NCI-H774 (cell line): Measurements from ENCODE around the gene TMCC1.
"Not testable (repeated sequence)": the region's sequence is repeated elsewhere in the genome, so short reads cannot be mapped to it uniquely, and the experiment has no call there.

Experiments
- DNase-seq: peaks from one replicate; lab custom pipeline; 2025; lab: John Stamatoyannopoulos, UW

TMCC1 gene

GRCh38 chr3:129622933-129623332 is 270.6 kb downstream of the TMCC1 start:
- DNase-seq = no peak

DNA sequence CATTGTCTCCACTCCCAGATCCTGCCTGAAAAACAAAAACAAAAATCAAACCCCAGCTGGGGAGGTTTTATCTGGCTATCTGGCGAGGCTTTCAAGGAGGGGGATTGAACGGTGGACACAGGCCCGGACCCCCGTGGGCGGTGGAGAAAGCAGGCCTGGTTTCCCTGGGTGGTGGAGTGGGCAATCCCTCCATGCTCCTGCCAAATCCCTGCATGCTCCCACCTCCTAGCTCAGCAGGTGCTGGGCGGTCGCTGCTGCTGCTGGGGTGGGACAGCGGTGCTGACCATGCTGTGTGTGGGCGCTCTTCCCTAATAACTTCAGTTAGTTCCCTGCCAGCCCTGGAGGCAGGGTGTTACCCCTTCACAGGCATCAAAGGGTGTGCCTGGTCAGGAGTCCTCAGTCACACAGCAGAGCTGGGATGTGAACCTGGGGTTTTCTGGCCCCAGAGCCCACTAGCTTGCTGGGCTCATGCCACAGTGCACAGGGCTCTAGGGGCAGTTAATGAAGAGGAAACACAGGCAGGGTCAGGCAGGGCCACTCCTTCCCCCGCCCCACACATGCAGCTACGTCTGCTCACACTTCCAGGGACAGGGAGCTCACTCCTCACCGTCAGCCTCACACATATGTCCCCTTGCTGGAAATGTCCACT is 271.2 kb downstream of the TMCC1 start:
- DNase-seq = no peak

GRCh38 chr3:129621626-129622225 is 271.8 kb downstream of the TMCC1 start:
- DNase-seq = no peak

DNA sequence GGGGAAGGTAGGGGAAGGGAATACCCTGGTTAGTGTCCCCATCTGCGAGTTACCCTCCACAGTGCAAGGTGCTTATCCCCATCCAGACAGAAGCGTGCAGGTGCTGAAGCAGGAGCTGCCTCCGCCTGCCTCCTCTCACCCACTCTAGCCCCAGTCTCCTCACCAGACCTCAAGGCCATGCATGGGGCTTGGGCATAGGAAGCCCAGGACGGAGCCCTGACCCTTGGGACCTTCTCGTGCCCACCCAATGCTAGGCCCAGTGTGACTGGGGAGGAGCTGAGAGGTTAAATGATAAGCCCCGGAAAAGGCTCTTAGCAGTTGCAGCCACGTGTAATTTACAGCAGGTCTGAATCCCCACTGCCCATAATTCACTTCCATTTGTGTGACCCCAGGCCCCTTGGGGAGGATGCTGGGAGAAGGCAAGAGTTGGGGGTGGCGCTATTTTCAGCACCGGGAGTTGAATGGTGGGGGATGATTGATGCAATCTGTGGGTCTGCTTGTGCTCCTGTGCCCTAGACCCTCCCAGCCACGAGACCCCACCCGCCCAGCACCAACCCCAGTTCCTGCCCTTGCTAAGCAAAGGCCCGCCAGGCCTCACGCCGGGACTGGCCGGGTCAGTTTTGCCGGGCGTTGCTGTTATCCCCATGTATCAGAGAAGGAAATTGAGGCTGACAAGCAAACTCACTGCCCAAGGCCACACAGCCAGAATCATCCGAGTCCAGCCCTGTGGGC is 272.5 kb downstream of the TMCC1 start:
- no peak for DNase-seq

DNA sequence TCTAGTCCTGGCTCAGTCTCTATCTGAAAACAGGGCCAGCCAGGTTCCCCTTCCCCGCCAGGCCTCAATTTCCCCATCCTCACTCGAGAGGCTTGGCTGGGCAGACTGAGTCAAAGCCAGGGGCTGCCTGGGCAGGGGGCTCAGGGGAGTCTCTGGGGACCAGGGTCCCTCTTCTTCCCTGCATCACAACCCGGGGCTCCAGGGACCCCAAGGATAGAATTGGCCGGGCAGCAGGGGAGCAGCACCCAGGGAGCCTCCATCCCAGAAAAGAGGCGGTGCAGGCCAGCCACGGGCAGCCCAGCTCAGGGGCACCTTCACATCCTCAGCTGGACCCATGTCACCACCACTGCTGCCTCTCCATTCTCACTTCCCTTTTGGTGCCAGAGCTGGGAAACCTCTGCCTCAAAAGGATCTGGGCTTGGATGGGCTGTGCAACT is 273.8 kb downstream of the TMCC1 start:
- no peak for DNase-seq

DNA sequence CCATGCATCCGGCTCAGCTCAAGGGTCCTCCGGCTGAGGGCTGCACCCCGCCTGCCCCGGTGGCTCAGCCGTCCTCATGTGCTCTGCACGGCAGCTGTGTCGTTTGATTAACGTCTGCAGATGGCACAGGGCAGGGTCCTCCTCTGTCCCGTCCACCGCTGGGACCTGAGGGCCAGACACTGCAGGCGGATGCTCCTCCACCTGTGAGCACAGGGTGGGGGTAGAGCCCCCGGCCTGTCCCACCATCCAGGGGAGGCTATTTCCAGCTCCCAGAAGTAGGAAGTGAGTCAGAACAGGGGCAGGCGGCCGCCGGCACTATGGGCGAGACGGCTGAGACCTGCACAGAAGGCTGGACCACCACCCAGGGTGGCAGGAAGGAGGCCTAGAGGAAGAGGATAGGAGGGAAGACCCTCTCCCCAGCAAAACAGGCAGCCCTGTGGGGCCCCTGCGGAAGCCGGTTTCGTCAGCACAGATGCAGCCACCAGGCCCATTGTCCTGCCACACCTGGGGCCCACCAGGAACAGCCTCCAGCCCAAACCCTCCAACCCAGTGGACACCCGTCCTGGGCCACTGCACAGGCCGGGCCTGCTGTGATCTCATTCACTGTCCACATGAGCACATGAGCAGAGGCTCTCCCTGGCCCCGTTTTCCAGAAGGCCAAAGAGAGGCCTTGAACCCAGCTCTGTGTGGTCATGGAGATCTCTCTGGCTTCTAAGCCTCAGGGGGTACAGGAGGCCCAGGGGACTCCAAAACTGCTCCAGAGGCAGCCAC is 274.4 kb downstream of the TMCC1 start:
- no peak for DNase-seq

GRCh38 chr3:129618186-129618820 is 275.2 kb downstream of the TMCC1 start:
- DNase-seq = no peak

GRCh38 chr3:129617381-129618185 is 275.9 kb downstream of the TMCC1 start:
- no peak for DNase-seq

- DNase-seq = no peak
These were observed 276.8 kb downstream of the TMCC1 start for GRCh38 chr3:129616713-129617112.

DNA sequence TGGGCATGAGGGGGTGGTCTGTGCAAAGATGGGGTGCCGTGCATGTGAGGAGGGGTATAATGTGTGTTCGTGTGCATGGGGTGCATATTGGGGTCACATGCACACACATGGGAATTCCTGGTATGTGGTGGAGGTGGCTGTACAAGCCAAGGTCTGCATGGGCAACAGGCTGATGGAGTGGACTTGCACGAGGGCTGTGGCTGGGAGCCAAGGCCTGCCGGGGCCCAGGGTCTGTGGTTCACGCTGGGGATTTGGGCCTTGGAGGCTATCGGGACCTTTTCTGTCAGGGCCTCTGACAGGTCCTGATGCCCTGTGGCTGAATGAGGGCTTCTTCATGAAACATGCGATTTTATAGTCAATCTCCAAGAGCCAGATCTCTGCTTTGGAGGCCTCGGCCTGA is 277.2 kb downstream of the TMCC1 start:
- no peak for DNase-seq

- DNase-seq = no peak
These were observed 277.7 kb downstream of the TMCC1 start for GRCh38 chr3:129615751-129616281.

DNA sequence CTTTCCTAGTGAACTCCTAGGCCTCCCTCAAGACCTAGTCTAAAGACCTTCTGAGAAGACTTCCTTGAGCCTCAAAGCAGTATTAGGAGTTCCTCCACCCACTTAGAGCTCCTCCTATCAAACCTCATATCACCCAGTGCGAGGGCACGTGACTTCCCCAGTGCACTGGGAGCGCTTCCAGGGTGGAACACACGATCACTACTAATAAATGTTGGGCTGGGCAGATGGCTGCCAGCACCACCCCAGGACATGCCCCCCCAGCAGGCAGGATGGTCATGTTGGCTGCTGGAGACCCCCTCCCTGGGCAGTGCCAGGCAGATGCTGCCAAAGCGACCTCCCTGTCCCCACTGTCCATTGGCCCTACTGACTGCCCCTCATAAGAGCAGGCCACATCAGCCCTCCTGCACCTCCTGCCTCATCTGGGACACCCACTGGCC is 278.6 kb downstream of the TMCC1 start:
- DNase-seq = no peak

GRCh38 chr3:129614435-129614834 is 279.1 kb downstream of the TMCC1 start:
- DNase-seq = no peak

DNA sequence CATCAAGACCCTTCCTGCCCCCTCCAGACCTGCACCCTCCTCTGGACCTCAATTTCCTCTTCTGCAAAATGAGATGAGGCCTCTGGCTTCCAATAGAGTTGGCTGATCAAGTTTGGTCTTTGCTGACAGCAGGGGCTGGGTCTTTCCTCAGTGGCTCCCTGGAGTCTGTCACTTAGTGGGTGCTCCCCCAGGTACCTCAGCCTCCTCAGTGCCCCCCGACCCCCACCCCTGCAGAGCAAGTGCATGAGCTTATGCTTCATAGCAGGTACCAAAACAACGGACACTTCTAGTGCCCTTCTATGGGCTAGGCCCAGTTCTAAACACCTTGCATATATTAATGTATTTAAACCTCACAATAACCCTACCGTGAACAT is 280.2 kb downstream of the TMCC1 start:
- DNase-seq = no peak

DNA sequence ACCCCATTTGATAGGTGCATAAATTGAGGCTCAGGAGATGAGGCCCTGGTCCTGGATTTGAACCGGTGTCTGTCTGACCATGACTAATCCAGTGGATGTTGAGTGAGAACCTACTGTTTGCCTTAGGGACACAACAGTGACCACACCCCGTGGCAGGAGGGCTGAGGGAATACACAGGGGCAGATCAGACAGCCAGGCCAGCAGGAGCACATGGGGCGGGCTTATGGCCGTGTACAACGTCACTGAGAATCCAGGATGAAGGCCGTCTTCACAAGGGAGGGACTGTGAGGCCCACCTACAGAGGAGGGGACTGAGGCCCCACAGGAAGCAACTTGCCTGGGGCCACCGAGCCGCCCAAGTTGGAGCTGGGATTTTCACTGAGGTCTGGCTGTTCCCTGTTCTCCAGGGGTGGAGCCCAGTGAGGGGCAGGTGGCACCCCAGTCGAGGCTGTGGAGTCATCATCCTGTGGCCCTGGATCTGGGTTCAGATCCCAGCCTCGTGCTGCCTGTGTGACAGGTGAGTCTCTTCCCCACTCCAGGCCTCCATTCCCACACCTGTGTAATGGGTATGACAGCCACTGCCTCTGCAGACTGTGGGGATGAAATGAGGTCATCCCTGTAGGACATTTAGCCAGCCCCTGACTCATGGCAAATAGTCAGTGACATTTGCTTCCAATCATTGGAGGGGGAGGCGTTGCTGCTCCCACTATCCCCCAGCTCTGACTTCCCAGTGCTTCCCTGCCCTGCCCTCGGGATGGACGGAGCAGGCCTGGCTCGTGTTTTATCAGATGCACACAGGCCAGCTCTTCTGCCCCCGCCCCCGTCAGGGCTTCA is 280.8 kb downstream of the TMCC1 start:
- DNase-seq = no peak

DNA sequence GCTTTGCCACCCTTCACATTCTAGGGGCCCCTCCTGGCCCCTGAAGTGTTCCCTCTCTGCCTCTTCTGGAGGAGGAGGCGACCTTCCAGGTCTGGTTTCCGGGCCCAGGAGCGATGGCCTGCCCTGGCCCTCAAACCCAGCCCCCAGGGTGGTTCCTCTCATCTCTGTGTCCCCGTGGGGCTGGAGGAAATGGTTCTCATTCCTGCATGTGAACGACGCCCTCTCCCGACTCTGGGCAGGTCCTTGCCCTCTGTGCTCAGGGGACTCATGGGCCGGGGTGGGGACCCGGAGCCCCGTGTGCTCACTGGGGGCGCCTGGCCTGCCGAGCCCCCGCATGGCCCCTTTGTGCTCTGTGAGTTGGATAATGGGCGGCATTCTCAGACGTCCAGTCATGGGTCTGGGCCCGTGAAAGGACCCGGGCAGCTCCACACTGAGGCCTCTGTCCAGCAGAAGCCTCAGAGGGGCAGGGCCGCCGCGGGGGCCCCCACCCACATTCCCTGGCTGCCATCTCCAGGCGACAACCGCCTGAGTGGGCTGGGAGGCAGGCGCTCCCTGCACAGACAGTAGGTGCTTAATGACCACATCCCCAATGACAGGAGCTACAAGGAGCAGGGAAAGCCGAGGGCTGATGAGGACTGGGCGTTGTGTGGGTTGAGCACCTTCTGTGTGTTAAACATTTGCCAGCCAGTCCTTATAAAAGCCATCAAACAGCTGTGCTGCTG is 281.5 kb downstream of the TMCC1 start:
- DNase-seq = no peak

GRCh38 chr3:129611446-129611800 is 282.1 kb downstream of the TMCC1 start:
- no peak for DNase-seq

DNA sequence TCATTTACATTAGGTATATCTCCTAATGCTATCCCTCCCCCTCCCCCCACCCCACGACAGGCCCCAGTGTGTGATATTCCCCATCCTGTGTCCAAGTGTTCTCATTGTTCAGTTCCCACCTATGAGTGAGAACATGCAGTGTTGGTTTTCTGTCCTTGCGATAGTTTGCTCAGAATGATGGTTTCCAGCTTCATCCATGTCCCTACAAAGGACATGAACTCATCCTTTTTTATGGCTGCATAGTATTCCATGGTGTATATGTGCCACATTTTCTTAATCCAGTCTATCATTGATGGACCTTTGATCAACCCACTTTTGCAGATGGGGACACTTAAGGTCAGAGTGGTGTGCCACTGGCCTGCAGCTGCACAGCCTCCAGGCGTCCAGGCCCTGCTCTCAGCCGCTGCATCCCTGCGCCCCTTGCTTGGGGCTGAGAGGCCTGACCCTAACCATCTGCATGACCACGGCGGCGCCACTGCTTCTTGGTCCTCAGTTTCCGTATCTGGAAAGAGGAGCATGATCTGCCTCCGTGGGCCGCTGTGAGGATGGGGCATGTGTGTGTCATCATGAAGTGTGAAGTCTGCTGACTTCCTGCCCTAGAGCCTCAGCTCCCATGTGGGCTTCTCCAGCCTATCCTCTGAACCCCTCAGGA is 282.6 kb downstream of the TMCC1 start:
- not testable (repeated sequence) for DNase-seq

- no peak for DNase-seq
These were observed 283.2 kb downstream of the TMCC1 start for GRCh38 chr3:129610276-129610675.
